Measurements from ENCODE around the gene CNOT9.

DNA sequence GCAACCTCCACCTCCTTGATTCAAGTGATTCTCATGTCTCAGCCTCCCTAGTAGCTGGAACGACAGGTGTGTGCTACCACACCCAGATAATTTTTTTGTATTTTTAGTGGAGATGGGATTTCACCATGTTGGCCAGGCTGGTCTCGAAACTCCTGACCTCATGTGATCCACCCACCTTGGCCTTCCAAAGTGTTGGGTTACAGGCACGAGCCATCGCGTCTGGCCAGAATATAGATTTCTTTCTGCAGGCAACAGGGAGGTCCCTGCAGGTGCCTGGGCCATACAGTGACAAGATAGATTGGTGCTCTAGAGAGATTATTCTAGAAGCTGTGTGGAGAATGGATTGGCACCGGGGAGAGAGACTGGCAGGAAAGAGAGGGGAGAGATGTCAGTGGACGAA lies 52.4 kb downstream of the CNOT9 start:
- TF ChIP-seq, protein P1, sequence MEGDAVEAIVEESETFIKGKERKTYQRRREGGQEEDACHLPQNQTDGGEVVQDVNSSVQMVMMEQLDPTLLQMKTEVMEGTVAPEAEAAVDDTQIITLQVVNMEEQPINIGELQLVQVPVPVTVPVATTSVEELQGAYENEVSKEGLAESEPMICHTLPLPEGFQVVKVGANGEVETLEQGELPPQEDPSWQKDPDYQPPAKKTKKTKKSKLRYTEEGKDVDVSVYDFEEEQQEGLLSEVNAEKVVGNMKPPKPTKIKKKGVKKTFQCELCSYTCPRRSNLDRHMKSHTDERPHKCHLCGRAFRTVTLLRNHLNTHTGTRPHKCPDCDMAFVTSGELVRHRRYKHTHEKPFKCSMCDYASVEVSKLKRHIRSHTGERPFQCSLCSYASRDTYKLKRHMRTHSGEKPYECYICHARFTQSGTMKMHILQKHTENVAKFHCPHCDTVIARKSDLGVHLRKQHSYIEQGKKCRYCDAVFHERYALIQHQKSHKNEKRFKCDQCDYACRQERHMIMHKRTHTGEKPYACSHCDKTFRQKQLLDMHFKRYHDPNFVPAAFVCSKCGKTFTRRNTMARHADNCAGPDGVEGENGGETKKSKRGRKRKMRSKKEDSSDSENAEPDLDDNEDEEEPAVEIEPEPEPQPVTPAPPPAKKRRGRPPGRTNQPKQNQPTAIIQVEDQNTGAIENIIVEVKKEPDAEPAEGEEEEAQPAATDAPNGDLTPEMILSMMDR (IDR thresholded peaks at IDR 0.05; ENCODE audit: borderline replicate concordance, extremely low read depth, low read length, poor library complexity, severe bottlenecking): no peak
- TF ChIP-seq EZH2 (IDR thresholded peaks at IDR 0.05; ENCODE audit: borderline replicate concordance, low read depth, low read length, severe bottlenecking): no peak

Data from DND-41 (cell line).